Activated T-cell treated with anti-CD3 and anti-CD28 coated beads, Interleukin-2, amount 50 U/mL, for 72 hours (primary cell): ENCODE data around the gene FRMD8. TPM values are rescaled to one million over a fixed set of nuclear protein-coding genes. Genes with fewer than 3 reads are reported as not detected.
"Not testable (repeated sequence)": the region's sequence is repeated elsewhere in the genome, so short reads cannot be mapped to it uniquely, and the experiment has no call there.

Experiments used
- ATAC-seq, 2 donors: fragments of 150-1000 bp; cut with Tn5 transposase; replicated peaks in 1 of 2; 2 replicates each; pipeline ENCODE4 v1.10.0; 2021; ENCODE audit warnings: moderate library complexity in 2 of 2, mild to moderate bottlenecking in 1 of 2
- DNase-seq, 2 donors: peaks; one replicate each; pipeline ENCODE4 v3.0.0; 2021 to 2022; ENCODE audit warnings: mixed read lengths in 1 of 2
- H3K27ac Mint-ChIP-seq: one replicate; pipeline ENCODE4 v1.8.0; 2022; ENCODE audit warnings: mild to moderate bottlenecking, moderate library complexity, mixed read lengths
- H3K27me3 Mint-ChIP-seq: one replicate; pipeline ENCODE4 v1.8.0; 2022; ENCODE audit warnings: low read depth, mixed read lengths
- H3K36me3 Mint-ChIP-seq, 2 donors: one replicate each; pipeline ENCODE4 v1.8.0; 2022; ENCODE audit warnings: mixed read lengths in 2 of 2, mild to moderate bottlenecking in 1 of 2; ENCODE audit not compliant: insufficient read depth in 2 of 2
- H3K4me1 Mint-ChIP-seq: one replicate; pipeline ENCODE4 v1.8.0; 2022; ENCODE audit warnings: low read depth, mixed read lengths
- H3K4me3 Mint-ChIP-seq, 2 donors: one replicate each; pipeline ENCODE4 v1.8.0; 2022; ENCODE audit warnings: mild to moderate bottlenecking in 2 of 2, mixed read lengths in 2 of 2, moderate library complexity in 2 of 2
- H3K9me3 Mint-ChIP-seq, 2 donors: one replicate each; pipeline ENCODE4 v1.8.0; 2022; ENCODE audit warnings: mixed read lengths in 2 of 2
- total RNA-seq, 2 donors: library from RNA; stranded (reverse); gene quantifications; one replicate each; pipeline ENCODE4 v1.2.3, GENCODE V29; 2022

The FRMD8 gene
- total RNA-seq, 2 donors from 2014 or later: 43.5 to 47.2 TPM

- no peaks in the 10 kb centered on the region for H3K9me3 Mint-ChIP-seq
- DNase-seq (no peak), ATAC-seq (no peak)
- peaks cover 7% of the 10 kb centered on the region for H3K4me1 Mint-ChIP-seq
- H3K36me3 Mint-ChIP-seq: peaks cover 3 to 10% of the 10 kb centered on the region in 2 donors
- no peak overlapping the region for H3K4me3 Mint-ChIP-seq
- H3K27me3 Mint-ChIP-seq: no peaks in the 10 kb centered on the region
- H3K27ac Mint-ChIP-seq: no peak overlapping the region
These were observed 15.4 kb downstream of the FRMD8 start for GRCh38 chr11:65401803-65402248.

GRCh38 chr11:65402790-65403189 lies 16.4 kb downstream of the FRMD8 start:
- Mint-ChIP-seq H3K36me3 (peaks cover 0 to 11% of the 10 kb centered on the region in 2 donors), H3K4me1 (peaks cover 7% of the 10 kb centered on the region), H3K27ac (peak overlapping the region; percentile 79), H3K9me3 (no peaks in the 10 kb centered on the region), H3K27me3 (no peaks in the 10 kb centered on the region), H3K4me3 (no peak overlapping the region)
- ATAC-seq: no peak
- DNase-seq: no peak

GRCh38 chr11:65403607-65404121 lies 17.2 kb downstream of the FRMD8 start:
- H3K27me3 Mint-ChIP-seq: no peaks in the 10 kb centered on the region
- no peaks in the 10 kb centered on the region for H3K9me3 Mint-ChIP-seq
- peaks cover 0 to 10% of the 10 kb centered on the region in 2 donors for H3K36me3 Mint-ChIP-seq
- DNase-seq (no peak), ATAC-seq (no peak)
- H3K4me3 Mint-ChIP-seq: no peak overlapping the region
- no peak overlapping the region for H3K27ac Mint-ChIP-seq
- peaks cover 7% of the 10 kb centered on the region for H3K4me1 Mint-ChIP-seq

GRCh38 chr11:65404210-65404609 lies 17.8 kb downstream of the FRMD8 start:
- Mint-ChIP-seq H3K9me3 (no peaks in the 10 kb centered on the region), H3K27me3 (no peaks in the 10 kb centered on the region), H3K36me3 (peaks cover 2 to 8% of the 10 kb centered on the region in 2 donors), H3K27ac (no peak overlapping the region), H3K4me3 (no peak overlapping the region), H3K4me1 (peaks cover 7% of the 10 kb centered on the region)
- DNase-seq: no peak
- ATAC-seq: no peak

- Mint-ChIP-seq H3K27ac (no peak overlapping the region), H3K4me1 (peaks cover 7% of the 10 kb centered on the region), H3K27me3 (no peaks in the 10 kb centered on the region), H3K36me3 (peaks cover 3 to 8% of the 10 kb centered on the region in 2 donors), H3K4me3 (no peak overlapping the region), H3K9me3 (no peaks in the 10 kb centered on the region)
- DNase-seq: no peak
- ATAC-seq: no peak
These were observed 18.4 kb downstream of the FRMD8 start for GRCh38 chr11:65404638-65405339.

- H3K36me3 Mint-ChIP-seq: peaks cover 1 to 3% of the 10 kb centered on the region in 2 donors
These were observed 24.7 kb downstream of the FRMD8 start for GRCh38 chr11:65410936-65411680.

GRCh38 chr11:65411681-65412070 lies 25.2 kb downstream of the FRMD8 start:
- Mint-ChIP-seq H3K4me1 (peaks cover 12% of the 10 kb centered on the region), H3K9me3 (no peaks in the 10 kb centered on the region), H3K27ac (no peak overlapping the region), H3K27me3 (no peaks in the 10 kb centered on the region), H3K36me3 (peaks cover 1 to 3% of the 10 kb centered on the region in 2 donors), H3K4me3 (no peak overlapping the region)
- ATAC-seq: no peak
- DNase-seq: no peak

More at GRCh38 chr11:65410936-65411680, 24.7 kb downstream of the FRMD8 start:
- Mint-ChIP-seq H3K4me1 (peaks cover 7% of the 10 kb centered on the region), H3K27ac (no peak overlapping the region), H3K4me3 (no peak overlapping the region), H3K27me3 (no peaks in the 10 kb centered on the region), H3K9me3 (no peaks in the 10 kb centered on the region)
- ATAC-seq (no peak), DNase-seq (no peak)

- H3K4me1 Mint-ChIP-seq: peaks cover 20% of the 10 kb centered on the region
- ATAC-seq (no peak), DNase-seq (no peak)
- peaks cover 0 to 3% of the 10 kb centered on the region in 2 donors for H3K36me3 Mint-ChIP-seq
- no peak overlapping the region for H3K4me3 Mint-ChIP-seq
- no peaks in the 10 kb centered on the region for H3K9me3 Mint-ChIP-seq
- no peaks in the 10 kb centered on the region for H3K27me3 Mint-ChIP-seq
- H3K27ac Mint-ChIP-seq: no peak overlapping the region
These were observed 26.0 kb downstream of the FRMD8 start for GRCh38 chr11:65412271-65413076.

GRCh38 chr11:65413077-65413664 lies 26.7 kb downstream of the FRMD8 start:
- H3K4me3 Mint-ChIP-seq, H3K27me3 Mint-ChIP-seq, H3K36me3 Mint-ChIP-seq, ATAC-seq, H3K9me3 Mint-ChIP-seq, H3K27ac Mint-ChIP-seq, DNase-seq: not testable (repeated sequence)
- H3K4me1 Mint-ChIP-seq: peaks cover 26% of the 10 kb centered on the region

GRCh38 chr11:65414776-65415498 lies 28.5 kb downstream of the FRMD8 start:
- H3K36me3 Mint-ChIP-seq: peaks cover 0 to 3% of the 10 kb centered on the region in 2 donors
- ATAC-seq (no peak), DNase-seq (no peak)
- H3K27ac Mint-ChIP-seq: no peak overlapping the region
- H3K27me3 Mint-ChIP-seq: no peaks in the 10 kb centered on the region
- H3K4me1 Mint-ChIP-seq: peaks cover 30% of the 10 kb centered on the region
- no peaks in the 10 kb centered on the region for H3K9me3 Mint-ChIP-seq
- H3K4me3 Mint-ChIP-seq: peak overlapping the region in 1 of 2 donors; percentile 88

- peaks cover 0 to 4% of the 10 kb centered on the region in 2 donors for H3K36me3 Mint-ChIP-seq
These were observed 29.3 kb downstream of the FRMD8 start for GRCh38 chr11:65415499-65416340.

More at GRCh38 chr11:65415499-65416340, 29.3 kb downstream of the FRMD8 start:
- Mint-ChIP-seq H3K9me3 (no peaks in the 10 kb centered on the region), H3K4me1 (peaks cover 36% of the 10 kb centered on the region), H3K27me3 (no peaks in the 10 kb centered on the region), H3K4me3 (peak overlapping the region; percentile 88 to 99), H3K27ac (no peak overlapping the region)
- no peak for DNase-seq
- no peak for ATAC-seq
